ENCODE results near the gene RPL13. TPM values are rescaled to one million over a fixed set of nuclear protein-coding genes. Genes with fewer than 3 reads are reported as not detected.

RPL13 gene
- 2,792 to 4,545 TPM (median 4,250 TPM) in 5 replicates for total RNA-seq (2022; extraction: Qiagen RNA extraction; ENCODE audit: low read depth)

GRCh38 chr16:89560378-89561141 is at the start of gene RPL13:
Gene RPL13, plus strand, starts transcription at chr16:89560682. Its CDS starts 278 bp downstream, at chr16:89560960.

GRCh38 chr16:89575247-89576152 is 15.0 kb downstream of the RPL13 start, which contains the start of gene CPNE7:
Gene CPNE7, plus strand, starts transcription at chr16:89575758. Its CDS starts 140 bp downstream, at chr16:89575898.

GRCh38 chr16:89613231-89613953 is 52.9 kb downstream of the RPL13 start, which contains the start of gene DPEP1:
Gene DPEP1, plus strand, starts transcription at chr16:89613642. Its CDS starts 16,769 bp downstream, at chr16:89630411.

Other genes starting within 250 kb of the RPL13 start
- 66.2 to 118 TPM (median 108 TPM) in 5 replicates for gene ANKRD11, start 70.1 kb upstream of the RPL13 start, total RNA-seq (2022; extraction: Qiagen RNA extraction; ENCODE audit: low read depth)
- 78.5 to 109 TPM (median 97.7 TPM) in 5 replicates for gene SPG7, start 52.3 kb upstream of the RPL13 start, total RNA-seq (2022; extraction: Qiagen RNA extraction; ENCODE audit: low read depth)
- 47.2 to 79.8 TPM (median 72.6 TPM) in 5 replicates for gene CPNE7, start 15.1 kb downstream of the RPL13 start, total RNA-seq (2022; extraction: Qiagen RNA extraction; ENCODE audit: low read depth)
- gene DPEP1, start 53.0 kb downstream of the RPL13 start, total RNA-seq (2022; extraction: Qiagen RNA extraction; ENCODE audit: low read depth): 0.53 to 1.2 TPM (median 1.1 TPM) in 5 replicates
- gene CHMP1A, start 97.0 kb downstream of the RPL13 start, total RNA-seq (2022; extraction: Qiagen RNA extraction; ENCODE audit: low read depth): 69.7 to 101 TPM (median 95.5 TPM) in 5 replicates
- 12.3 to 17.6 TPM (median 15.9 TPM) in 5 replicates for gene SPATA33, start 97.2 kb downstream of the RPL13 start, total RNA-seq (2022; extraction: Qiagen RNA extraction; ENCODE audit: low read depth)
- 36.7 to 66.1 TPM (median 44.0 TPM) in 5 replicates for gene CDK10, start 126.0 kb downstream of the RPL13 start, total RNA-seq (2022; extraction: Qiagen RNA extraction; ENCODE audit: low read depth)
- gene SPATA2L, start 141.0 kb downstream of the RPL13 start, total RNA-seq (2022; extraction: Qiagen RNA extraction; ENCODE audit: low read depth): 6.7 to 15.9 TPM (median 12.0 TPM) in 5 replicates
- gene VPS9D1, start 160.2 kb downstream of the RPL13 start, total RNA-seq (2022; extraction: Qiagen RNA extraction; ENCODE audit: low read depth): 2.4 to 6.2 TPM (median 4.6 TPM) in 5 replicates
- 14.1 to 20.7 TPM (median 18.4 TPM) in 5 replicates for gene ZNF276, start 160.9 kb downstream of the RPL13 start, total RNA-seq (2022; extraction: Qiagen RNA extraction; ENCODE audit: low read depth)